Heart right ventricle (tissue), 16 donors: ENCODE results near the gene SCAMP5. TPM values are rescaled to one million over a fixed set of nuclear protein-coding genes. Genes with fewer than 3 reads are reported as not detected.

ENCODE experiments used
- ATAC-seq, 8 donors: fragments of 200-7000 bp; cut with Tn5 transposase; one replicate each; pipeline ENCODE4 v1.9.1; 2020; ENCODE audit warnings: mild to moderate bottlenecking in 8 of 8, moderate library complexity in 8 of 8, moderate number of reproducible peaks in 1 of 8
- DNase-seq, 2 donors: peaks; one replicate each; pipeline ENCODE4 v3.0.0-alpha.2; 2020
- H3K27ac ChIP-seq, 10 donors: fragments of 200-600 bp; sonication (generic) in 2 of 10; one replicate each; pipeline versions ENCODE4 v1.5.0 to v1.8.0; 2020 to 2022; ENCODE audit warnings: mild to moderate bottlenecking in 3 of 10
- H3K27me3 ChIP-seq, 7 donors: fragments of 200-600 bp; one replicate each; pipeline ENCODE4 v1.8.0; 2021 to 2022; ENCODE audit warnings: mild to moderate bottlenecking in 2 of 7
- H3K36me3 ChIP-seq, 9 donors: fragments of 200-600 bp; sonication (generic) in 1 of 9; one replicate each; pipeline versions ENCODE4 v1.5.0 to v1.8.0; 2020 to 2022; ENCODE audit warnings: mild to moderate bottlenecking in 2 of 9
- H3K4me1 ChIP-seq, 9 donors: fragments of 200-600 bp; sonication (generic) in 1 of 9; one replicate each; pipeline versions ENCODE4 v1.5.0 to v1.8.0; 2020 to 2022; ENCODE audit warnings: mild to moderate bottlenecking in 4 of 9
- H3K4me3 ChIP-seq, 10 donors: fragments of 200-600 bp; sonication (generic) in 2 of 10; one replicate each; pipeline versions ENCODE4 v1.5.0 to v1.8.0; 2020 to 2022; ENCODE audit warnings: mild to moderate bottlenecking in 7 of 10, moderate library complexity in 2 of 10
- H3K9me3 ChIP-seq, 11 donors: fragments of 200-600 bp in 10 of 11; sonication (generic) in 2 of 11; one replicate each; pipeline versions ENCODE4 v1.5.0 to v1.8.0; 2013 to 2022; ENCODE audit warnings: mild to moderate bottlenecking in 2 of 11, control low read depth in 1 of 11, moderate library complexity in 1 of 11
- WGBS, 2 donors: extraction: QIAGEN DNeasy Blood & Tissue Kit; methylation state at CpG; one replicate each; pipeline ENCODE4 v1.1.7; 2013; ENCODE audit warnings: inconsistent platforms in 1 of 2; 5-methylcytosine and 5-hydroxymethylcytosine counted together
- intact Hi-C, 10 donors: fragments of 100-400 bp; cut with DNase I; formaldehyde crosslinking; loops; one replicate each; pipeline versions ENCODE4 v1.11.1 to v1.14.2; 2022
- polyA plus RNA-seq, 2 donors: library from polyadenylated mRNA; stranded (reverse); fragments of 200-250 nt; gene quantifications; one replicate each; pipeline ENCODE4 v1.2.3, GENCODE V29; 2013
- total RNA-seq, 10 donors: library from RNA; stranded (reverse); fragmentation: NEBNext Ultra II Directional in 3 of 10; extraction: Animal tissue kit (Norgen Biotek cat#: 25700) in 3 of 10; gene quantifications; one replicate each; pipeline versions ENCODE4 v1.2.1 to v1.2.4, GENCODE V29; 2021 to 2023
- TF ChIP-seq, protein P1 (sequence below), 9 donors: fragments of 200-600 bp; sonication (generic) in 2 of 9; IDR thresholded peaks; one replicate each; pipeline versions ENCODE4 v1.5.0 to v1.8.0; 2021 to 2022; ENCODE audit warnings: antibody characterized with exemption in 9 of 9, mild to moderate bottlenecking in 5 of 9, moderate library complexity in 1 of 9
- donor health status: Arrhythmogenic right ventricular cardiomyopathy.
- donor health status: ischemic (EF 13 %, LVEDD 7.1; RV severe dilation, severe dysfunction).
- donor health status: healthy with polysubstance abuse.
- donor health status: DM: no; HTN: yes; CAD: no.
- donor health status: DM: no; HTN: no; CAD: no.
- donor health status: ischemic (EF 25% LVEDD 6.9; RV normal size, moderate dysfunction).
- donor health status: ischemic (EF 25% LVEDD 5.7; RV mildly dilated, moderate dysfunction).
- donor health status: healthy.
- donor health status: DM: yes; HTN: yes; CAD: no.
- donor health status: Ischemic cardiomyopathy.
- donor health status: ischemic (EF 35%, LVEDD 5.7; RV mildly dilated, moderate dysfunction).
- donor health status: nonischemic (EF 11% LVEDD 7.7; RV severe dilation, severe dysfunction).
- donor health status: DM: yes; HTN: yes; CAD: no.
- donor health status: PGD.
- donor health status: ischemic (EF 29% LVEDD 5.4; RV normal size, mild dysfunction).
- donor health status: nonischemic (EF 23%, LVEDD 6.1; RV moderate dilation, normal function).

SCAMP5 gene
- total and polyA plus RNA-seq, 12 donors = 0.55 to 7.5 (median 3.8) TPM

DNA sequence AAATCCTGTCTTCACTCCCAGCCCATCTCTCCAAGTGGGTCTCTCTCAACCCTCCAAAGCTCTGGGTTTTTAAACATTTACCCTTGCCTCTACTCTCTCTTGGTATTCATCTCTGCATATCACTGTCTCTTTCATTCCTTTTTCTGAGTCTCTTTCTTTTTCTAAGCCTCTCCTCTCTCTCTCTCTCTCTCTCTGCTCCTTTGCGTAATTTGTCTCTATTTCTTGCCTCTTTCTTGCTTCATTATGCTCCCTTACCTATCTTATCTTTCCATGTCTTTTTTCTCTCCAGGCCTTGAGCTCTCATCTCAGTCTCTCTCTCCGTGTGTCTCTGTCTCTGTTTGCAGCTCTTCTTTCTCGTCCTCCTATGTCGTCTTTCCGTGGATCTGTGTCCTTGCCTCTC, 678 bp upstream of the SCAMP5 start:
- H3K4me3 ChIP-seq = peak overlapping the region in 6 of 10 donors; percentile 61 to 78 (median 74)
- H3K27ac ChIP-seq = no peak overlapping the region
- H3K36me3 ChIP-seq = no peaks in the 10 kb centered on the region
- intact Hi-C loops = no loop called here
- no peak for ATAC-seq
- no peak for DNase-seq
- peaks cover 6 to 19% (median 12%) of the 10 kb centered on the region in 9 donors for H3K4me1 ChIP-seq
- peaks cover 0 to 39% (median 7%) of the 10 kb centered on the region in 7 donors for H3K27me3 ChIP-seq
- no peaks in the 10 kb centered on the region for H3K9me3 ChIP-seq
- TF ChIP-seq, protein P1, sequence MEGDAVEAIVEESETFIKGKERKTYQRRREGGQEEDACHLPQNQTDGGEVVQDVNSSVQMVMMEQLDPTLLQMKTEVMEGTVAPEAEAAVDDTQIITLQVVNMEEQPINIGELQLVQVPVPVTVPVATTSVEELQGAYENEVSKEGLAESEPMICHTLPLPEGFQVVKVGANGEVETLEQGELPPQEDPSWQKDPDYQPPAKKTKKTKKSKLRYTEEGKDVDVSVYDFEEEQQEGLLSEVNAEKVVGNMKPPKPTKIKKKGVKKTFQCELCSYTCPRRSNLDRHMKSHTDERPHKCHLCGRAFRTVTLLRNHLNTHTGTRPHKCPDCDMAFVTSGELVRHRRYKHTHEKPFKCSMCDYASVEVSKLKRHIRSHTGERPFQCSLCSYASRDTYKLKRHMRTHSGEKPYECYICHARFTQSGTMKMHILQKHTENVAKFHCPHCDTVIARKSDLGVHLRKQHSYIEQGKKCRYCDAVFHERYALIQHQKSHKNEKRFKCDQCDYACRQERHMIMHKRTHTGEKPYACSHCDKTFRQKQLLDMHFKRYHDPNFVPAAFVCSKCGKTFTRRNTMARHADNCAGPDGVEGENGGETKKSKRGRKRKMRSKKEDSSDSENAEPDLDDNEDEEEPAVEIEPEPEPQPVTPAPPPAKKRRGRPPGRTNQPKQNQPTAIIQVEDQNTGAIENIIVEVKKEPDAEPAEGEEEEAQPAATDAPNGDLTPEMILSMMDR (IDR thresholded peaks at IDR 0.05) = no peak
- WGBS, 2 donors = 26 to 42% methylated on average over 5 of the region's 5 CpGs

DNA sequence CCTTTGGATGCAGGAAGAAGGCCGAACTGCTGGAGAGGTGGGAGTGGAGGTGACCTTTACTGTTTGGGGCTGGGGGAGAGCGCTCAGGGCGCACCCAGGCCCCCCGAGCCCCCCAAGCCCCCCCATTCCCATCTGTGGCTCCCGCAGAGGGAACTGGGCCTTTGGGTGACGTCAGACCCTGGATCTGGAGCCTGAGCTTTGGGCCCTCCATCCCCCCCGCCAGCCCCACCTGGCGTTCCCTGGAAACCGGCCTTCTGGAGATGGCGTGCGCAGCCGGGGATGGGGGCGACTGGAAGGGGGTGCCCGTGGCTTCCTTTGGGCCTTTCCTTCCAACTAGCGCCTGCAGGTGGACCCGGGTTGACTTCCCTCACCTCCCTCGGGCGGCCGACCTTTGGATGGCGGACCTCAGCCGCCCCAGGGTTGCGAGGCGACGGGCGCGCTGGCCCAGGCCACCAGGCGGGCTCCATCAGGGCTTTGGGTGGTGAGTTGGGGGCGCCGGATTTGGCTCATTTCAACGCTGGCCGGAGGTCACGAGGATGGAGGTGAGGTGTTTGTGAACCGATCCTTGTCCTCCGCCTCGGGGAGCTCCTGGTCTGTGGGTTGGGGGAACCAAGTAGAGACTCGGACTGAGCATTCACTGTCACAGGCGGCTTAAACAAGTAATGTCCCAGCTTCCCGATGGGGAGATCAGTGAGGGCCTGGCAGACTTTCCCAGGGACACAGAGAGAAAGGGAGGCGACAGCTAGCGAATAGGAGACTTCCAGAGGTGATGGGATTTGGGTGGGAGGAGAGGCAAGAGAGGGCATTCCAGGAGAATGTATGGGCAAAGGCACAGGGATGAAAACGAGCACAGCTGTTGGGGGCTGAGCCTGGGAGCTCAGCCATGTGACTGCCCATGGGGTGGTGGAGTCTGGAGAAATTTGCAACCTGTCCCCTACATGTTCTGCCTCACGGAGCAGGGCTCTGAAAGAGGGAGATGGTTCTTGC, 709 bp downstream of the SCAMP5 start:
- H3K27me3 ChIP-seq = peaks cover 0 to 39% (median 7%) of the 10 kb centered on the region in 7 donors
- H3K4me1 ChIP-seq = peaks cover 6 to 19% (median 12%) of the 10 kb centered on the region in 9 donors
- intact Hi-C loops = no loop called here
- H3K9me3 ChIP-seq = no peaks in the 10 kb centered on the region
- TF ChIP-seq, protein P1 (IDR thresholded peaks at IDR 0.05) = no peak
- 8 to 9% methylated on average over 42 of the region's 42 CpGs for WGBS, 2 donors
- no peak overlapping the region for H3K27ac ChIP-seq
- H3K4me3 ChIP-seq = peak overlapping the region; percentile 55 to 78 (median 72)
- no peak for DNase-seq
- no peaks in the 10 kb centered on the region for H3K36me3 ChIP-seq
- peak in 5 of 8 donors; percentile 5 to 52 (median 31) for ATAC-seq

DNA sequence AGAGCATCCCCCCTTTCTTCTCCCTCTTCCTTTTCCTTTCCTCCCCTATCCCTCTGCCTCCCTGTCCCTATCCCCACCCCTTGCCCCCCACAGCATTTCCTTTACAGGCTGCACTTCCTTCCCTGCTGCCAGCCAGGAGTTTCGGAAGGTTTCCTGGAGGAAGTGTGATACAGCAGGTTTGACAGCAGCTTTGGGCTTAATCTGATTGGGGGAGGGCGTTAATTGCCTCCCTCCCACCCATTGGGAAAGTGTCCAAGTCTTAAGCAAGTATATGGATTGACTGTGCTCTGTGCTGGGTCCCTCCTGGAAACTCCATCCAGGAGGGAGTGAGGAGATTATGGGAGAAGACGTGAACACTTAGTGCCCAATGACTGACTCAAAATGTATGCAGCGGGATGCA, 1.8 kb downstream of the SCAMP5 start:
- H3K27me3 ChIP-seq = peaks cover 0 to 39% (median 7%) of the 10 kb centered on the region in 7 donors
- peaks cover 6 to 19% (median 12%) of the 10 kb centered on the region in 9 donors for H3K4me1 ChIP-seq
- no peak for DNase-seq
- TF ChIP-seq, protein P1 (IDR thresholded peaks at IDR 0.05) = no peak
- H3K36me3 ChIP-seq = no peaks in the 10 kb centered on the region
- intact Hi-C loops = no loop called here
- H3K27ac ChIP-seq = no peak overlapping the region
- H3K9me3 ChIP-seq = no peaks in the 10 kb centered on the region
- H3K4me3 ChIP-seq = no peak overlapping the region
- 40 to 52% methylated on average over 4 of the region's 4 CpGs for WGBS, 2 donors
- no peak for ATAC-seq

DNA sequence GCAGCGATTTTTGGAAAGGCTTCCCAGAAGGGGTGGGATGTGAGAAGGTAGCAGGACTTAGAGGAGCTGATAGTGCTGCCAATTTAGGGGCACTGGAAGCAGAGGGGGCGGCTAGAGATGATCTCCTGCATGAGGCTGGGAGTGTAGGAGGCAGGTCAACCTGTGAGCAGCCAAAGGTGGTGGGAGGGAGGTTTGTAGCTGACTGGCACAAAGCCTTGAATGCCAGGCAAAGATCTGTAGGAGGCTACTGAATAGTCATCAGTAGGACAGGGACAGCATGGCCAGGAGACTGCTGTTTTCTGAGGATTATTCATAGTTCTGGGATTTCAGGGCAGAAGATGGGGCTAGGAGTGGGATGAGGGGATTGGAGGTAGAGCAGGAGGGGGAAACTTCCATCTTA, 2.2 kb downstream of the SCAMP5 start:
- DNase-seq (no peak), ATAC-seq (no peak)
- no peaks in the 10 kb centered on the region for H3K9me3 ChIP-seq
- no peak overlapping the region for H3K27ac ChIP-seq
- TF ChIP-seq, protein P1 (IDR thresholded peaks at IDR 0.05) = no peak
- H3K4me3 ChIP-seq = no peak overlapping the region
- peaks cover 0 to 39% (median 7%) of the 10 kb centered on the region in 7 donors for H3K27me3 ChIP-seq
- intact Hi-C loops = no loop called here
- H3K4me1 ChIP-seq = peaks cover 6 to 19% (median 12%) of the 10 kb centered on the region in 9 donors
- H3K36me3 ChIP-seq = no peaks in the 10 kb centered on the region
- 66 to 68% methylated on average over 2 of the region's 2 CpGs for WGBS, 2 donors
